GM21619 (cell line): ENCODE measurements around the gene IDNK.

Source experiments
- ATAC-seq: cut with Tn5 transposase; IDR thresholded peaks from one replicate; pipeline ENCODE4 v1.9.1; 2021; ENCODE audit not compliant: unreplicated experiment

Gene IDNK

DNA sequence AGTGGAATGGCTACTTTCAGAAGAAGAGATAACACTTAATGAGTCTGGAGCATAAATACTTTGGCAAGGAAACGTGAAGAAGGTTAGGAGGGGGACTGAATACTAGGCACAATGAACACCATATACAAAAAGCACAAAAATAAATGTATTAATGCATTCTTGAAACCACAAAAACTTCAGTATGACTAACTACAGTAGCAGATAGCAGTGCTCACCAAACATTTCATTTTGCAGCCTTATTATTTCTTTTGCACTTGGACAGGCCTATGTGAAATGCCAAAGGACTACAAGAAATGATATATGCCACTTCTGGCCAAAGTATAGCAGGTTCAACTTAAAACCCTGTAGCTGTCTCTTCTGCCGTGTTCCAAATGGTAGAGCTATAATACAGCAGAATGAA, 58.5 kb downstream of the IDNK start:
- no peak for ATAC-seq

DNA sequence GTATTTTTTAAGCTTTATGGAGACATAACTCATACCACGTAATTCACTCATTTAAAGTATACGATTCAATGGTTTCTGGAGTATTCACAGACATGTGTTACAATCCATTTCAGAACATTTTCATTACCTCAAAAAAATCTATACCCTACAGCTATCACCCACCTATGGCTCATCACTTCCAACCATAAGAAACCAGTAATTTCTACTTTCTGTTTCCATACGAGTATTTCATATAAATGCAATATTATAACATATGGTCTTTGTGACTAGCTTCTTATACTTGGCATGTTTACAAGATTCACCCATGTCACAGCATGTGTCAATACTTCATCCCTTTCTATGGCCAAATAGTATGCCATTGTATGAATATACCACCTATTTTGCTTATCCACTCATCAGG, 66.0 kb downstream of the IDNK start:
- no peak for ATAC-seq

DNA sequence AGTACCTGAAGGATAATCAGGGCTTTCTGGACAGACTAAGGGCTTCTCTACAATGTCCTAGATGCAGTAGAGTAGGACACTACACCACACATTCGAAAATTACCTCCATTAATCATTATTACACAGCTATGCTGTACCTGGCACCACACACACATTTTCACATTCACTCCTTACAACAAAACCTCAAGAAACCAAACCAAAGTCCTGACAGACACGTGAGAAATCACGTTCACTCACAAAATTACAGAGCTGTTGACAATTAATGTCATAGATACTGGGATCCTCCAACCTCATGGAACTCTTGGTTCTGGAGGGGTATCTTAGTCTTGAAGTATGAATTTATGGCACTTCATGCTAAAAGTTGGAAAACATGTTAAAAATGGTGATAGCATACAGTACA, 68.5 kb downstream of the IDNK start:
- no peak for ATAC-seq
